HG03565 (cell line): ENCODE results near the gene CTBP2.
A peak's percentile ranks its signal among the peaks of the same experiment; 100 is the strongest.

Experiments
- ATAC-seq: cut with Tn5 transposase; IDR thresholded peaks from one replicate; pipeline ENCODE4 v1.9.1; 2021; ENCODE audit warnings: mild to moderate bottlenecking, moderate library complexity; ENCODE audit not compliant: unreplicated experiment

CTBP2 gene

DNA sequence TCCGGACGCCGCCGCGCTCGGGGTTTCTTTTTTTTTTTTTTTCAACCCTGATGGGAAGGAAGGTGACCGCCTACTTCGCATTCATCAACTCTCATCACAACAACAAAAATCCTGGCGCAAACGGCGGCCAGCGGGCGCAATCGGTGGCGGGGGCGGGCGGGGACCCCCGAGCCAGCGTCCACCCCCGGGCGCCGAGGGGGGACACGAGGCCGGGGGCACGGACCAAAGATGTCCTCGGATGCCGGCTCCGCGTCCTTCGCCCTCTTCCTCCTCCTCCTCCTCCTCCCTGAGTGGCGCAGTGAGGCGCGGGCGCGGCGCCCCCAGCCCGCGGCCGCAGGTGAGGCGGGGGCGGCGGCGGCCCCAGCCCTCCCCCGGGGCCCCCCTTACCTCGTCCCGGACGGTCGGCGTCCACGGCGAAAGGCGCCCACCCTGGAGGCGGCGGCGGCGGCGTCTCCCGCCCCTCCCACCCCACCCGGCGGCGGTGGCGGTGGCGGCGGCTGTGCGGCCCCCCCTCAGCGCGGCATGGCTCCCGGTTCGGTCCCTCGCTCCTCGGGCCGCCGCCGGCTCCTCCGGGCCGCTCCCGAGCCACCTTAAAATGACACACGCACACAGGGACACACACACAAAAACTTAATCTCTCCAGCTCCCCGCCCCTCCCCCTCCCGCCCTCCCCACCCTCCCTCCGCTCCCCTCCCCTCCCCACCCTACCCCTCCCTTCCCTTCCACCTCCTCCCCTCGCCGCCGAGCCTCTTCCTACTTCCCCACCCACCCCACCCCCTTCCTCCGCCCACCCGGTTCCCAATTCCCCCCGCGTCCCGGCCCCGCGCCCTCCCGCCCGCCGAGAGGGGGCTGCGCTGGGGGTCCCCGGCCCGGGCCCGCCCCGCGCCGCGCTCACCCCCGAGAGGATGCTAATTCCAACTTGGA is at the start of gene CTBP2:
TSS of gene CTBP2 (minus strand) at position 632 of the 924 bp plus-strand sequence.
- ATAC-seq, result no peak

DNA sequence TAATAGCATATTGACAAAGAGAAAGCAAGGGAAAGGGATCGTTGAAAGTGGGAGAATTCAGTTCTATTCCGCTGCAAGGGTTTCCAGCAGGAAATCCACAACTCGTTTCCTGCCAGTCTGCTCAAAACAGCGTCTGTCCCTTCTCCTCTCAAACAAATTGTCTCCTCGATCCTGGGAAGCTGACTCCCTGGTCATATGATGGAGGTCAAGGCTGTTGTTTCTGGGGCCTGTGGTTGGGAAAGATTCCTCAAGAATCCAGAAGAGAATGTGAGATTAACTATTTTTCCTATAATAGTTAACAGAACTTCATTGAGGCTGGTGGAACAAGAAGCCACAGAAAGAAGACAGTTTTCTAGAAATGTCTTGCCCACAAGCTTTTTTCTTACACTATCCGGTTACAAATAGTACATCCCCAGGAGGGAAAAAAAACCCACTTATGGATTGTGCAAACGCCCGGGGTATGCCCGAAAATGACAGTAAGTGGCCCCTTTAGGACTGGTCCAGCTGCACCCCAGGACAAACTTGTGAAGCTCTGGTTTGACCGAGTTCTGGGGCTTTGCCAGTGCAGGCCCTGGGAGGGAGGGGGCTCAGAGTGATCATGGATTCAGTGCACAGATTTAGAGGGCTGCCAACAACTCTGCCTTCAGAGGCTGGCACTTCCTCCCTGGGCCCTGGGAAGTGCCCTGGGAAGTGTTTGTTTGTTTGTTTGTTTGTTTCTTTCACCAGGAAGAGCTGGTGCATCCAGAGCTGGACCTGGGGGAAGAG is 49.4 kb upstream of the CTBP2 start:
- no peak for ATAC-seq

DNA sequence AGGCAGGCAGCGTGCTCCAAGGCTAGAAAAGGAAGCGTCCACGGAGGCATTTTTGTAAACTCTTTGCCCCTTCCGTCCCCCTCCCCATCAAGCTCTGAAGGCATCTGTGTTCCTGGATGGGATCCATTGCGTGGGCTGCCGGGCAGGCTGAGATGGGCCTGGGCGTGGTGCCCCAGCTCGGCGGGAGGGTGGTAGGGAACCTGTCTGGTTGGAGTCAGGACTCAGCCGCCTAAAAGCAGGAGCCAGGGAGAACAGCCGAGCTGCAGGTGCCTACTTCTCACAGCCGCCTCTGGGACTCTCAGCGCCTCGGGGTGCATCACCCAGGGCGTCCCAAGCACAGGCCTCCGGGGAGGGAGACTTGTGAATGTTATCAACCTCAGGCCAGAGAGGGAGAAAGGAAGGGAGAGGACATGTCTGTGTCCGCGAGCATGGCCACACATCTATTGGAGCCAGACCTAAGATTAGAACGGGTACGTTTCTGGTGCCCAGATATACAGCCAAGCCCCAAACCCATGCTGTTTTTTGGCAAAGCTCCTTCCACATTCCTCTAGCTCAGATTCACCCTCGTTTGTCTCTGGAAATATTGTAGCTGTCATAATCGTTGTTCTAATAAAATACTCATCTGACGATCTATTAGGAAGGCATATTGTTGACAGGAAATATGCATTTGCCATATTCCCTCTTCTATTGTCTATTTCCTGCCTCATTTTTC is 48.6 kb upstream of the CTBP2 start:
- no peak for ATAC-seq

DNA sequence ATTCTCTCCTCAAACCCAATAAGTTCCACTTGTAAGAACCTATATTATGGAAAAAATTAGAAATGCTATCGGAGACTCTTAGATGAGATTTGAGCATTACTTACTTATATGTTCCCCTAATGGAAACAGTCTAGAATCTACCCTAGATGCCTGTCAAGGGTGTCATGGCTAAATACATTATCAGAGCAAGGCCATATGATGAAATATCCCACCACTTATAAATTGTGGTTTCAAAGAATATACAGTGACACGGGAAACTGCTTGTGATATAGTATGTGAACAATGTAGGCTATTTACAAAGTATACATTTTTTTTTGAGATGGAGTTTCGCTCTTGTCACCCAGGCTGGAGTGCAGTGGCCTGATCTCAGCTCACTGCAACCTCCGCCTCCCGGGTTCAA is 46.3 kb upstream of the CTBP2 start:
- no peak for ATAC-seq

DNA sequence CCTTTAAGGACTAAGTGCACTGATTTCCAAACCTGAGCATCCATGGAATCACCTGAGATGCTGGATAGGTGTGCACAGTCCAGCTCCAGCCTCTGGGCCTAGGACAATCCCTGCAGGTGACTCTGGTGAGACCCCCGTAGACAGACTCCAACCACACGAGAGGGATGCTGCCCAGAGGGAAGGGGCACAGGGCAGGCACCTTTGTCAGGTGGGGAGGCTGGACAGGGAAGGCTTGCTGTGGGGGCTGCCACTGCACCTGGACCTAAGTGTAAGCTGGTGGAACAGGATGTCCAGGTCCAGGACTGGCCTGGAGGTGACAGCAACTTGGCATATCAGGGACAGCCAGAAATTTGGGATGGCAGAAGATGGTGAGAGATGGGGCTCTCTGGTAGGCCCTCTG is 45.1 kb upstream of the CTBP2 start:
- ATAC-seq, result no peak

DNA sequence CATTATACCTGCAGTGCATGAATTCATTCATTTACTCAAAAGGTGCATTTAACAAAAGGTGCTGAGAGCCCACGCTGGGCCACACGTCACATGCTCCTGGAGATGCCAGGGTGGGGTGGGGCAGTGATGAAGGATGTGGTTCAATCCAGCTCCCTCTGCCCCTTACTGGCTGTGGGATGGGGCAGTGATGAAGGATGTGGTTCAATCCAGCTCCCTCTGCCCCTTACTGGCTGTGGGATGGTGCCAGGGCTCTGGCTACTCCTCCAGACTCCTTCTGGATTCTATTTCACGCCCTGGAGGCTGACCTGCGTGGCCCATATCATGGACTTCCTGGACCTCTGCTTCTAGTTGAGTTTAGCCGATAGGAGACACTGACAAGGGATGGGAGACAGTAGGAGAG is 44.0 kb upstream of the CTBP2 start:
- ATAC-seq, result no peak

DNA sequence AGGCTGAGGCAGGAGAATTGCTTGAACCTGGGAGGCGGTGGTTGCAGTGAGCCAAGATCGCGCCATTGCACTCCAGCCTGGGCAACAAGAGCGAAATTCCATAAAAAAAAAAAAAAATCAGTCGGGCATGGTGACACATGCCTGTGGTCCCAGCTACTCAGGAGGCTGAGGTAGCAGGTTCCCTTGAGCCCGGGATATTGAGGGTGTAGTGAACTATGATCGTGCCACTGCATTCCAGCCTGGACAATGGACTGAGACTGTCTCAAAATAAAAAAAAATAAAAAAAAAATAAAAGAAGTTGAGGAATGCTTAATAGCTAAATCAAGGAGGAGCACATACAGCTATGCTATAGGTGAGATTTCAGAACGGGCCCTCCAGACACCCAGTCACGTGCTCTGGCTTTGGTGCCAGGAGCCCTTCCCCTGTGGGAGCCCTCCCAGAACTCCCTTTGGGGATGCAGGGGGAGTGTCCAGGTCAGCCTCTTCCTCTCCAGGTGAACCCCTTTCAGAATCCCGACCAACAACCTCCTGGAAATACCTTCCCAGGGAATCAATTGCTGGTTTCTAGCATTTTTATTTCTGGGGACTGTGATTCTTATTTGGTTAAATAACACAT is 42.9 kb upstream of the CTBP2 start:
- ATAC-seq, result no peak

DNA sequence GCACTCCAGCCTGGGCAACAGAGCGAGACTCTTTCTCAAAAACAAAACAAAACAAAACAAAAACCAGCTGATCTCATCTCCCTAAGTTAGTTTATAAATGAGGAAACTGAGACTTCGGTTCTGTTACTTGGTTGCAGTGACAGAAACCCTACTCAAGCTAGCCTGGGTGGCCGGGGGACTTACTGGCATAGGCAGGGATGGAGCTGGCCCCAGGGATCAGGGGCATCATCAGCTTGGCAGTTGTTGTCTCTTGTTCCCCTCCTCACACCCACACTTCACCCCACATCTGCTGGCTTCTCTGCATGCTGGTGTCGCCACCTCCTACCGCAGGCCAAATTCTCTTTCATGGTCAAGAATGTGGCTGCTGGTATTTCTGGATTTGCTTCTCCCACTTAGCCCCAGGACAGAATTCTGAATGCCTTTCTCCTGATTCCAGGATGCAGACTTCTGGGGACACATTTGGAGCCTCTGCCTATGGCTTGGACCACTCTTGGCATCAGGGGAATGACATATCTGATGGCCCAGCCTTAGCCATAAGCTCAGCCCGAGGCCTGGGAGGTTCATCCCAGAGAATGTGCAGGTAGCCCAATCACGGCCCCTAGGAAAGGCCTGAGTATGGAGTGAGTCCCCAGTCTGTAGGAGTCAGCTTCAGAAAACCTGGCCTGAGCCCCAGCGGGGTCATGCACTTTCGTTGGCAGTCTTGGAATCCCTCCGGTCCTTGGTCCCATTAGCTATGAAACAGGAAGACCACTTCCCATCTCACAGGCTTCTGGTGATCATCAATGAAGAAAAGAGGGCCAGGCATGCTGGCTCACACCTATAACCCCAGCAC is 41.6 kb upstream of the CTBP2 start:
- no peak for ATAC-seq

DNA sequence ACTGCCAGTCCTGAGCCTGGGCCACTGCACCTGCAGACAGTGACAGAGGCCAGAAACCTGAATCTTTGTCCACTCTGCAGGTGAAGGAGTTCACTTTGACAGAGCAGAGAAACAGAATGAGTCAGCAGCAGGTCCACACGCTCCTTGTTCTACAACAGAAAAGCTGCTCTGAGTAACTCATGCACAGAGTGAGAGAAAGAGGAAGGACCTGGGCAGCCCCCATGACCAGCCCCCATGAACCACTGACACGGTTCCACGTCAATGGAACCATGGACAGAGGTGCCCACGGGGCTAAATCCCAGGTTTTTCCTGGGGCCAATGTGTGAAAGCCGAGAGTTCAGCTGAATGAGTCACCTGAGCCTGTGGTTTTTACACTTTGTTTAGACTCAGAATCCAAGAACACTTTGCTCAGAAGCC is 40.8 kb upstream of the CTBP2 start:
- peak; percentile 98 for ATAC-seq

DNA sequence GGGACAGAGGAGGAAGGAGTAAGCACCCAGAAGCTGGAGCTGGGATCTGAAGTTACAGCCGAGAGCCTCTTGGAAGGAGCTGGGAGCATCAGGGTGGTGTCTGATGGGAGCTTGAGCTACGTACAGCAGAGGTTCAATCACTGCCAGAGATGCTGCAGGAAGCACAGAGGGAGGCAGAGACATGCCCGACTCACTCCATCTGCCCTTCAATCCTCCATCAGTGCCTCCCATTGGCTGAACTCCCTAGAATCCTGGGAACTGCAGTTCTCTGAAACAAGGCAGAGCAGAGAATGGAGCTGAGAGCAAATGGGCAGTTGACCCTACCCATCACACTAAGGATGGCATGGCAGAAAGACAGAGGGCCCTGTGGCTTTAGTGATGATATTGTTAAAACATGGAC is 40.0 kb upstream of the CTBP2 start:
- no peak for ATAC-seq

DNA sequence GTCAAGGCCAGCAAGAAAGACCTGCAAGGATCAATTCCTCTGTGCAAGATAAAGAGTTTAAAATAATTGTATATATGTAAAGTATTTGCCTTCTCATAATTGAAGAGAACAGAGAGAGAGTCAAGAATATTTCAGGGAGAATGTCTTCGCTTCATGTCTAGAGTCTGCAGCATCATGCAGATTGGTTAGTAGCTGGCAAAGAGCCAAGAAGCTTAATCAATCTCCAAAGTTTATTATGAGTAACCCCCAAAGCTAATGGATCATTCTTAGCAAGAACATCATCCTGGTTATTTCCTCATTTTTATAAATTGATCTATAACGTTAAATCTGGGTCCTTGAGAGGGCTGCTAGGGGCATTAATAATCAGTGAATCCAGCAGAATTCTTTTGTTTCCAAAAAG is 38.9 kb upstream of the CTBP2 start:
- ATAC-seq, result no peak

DNA sequence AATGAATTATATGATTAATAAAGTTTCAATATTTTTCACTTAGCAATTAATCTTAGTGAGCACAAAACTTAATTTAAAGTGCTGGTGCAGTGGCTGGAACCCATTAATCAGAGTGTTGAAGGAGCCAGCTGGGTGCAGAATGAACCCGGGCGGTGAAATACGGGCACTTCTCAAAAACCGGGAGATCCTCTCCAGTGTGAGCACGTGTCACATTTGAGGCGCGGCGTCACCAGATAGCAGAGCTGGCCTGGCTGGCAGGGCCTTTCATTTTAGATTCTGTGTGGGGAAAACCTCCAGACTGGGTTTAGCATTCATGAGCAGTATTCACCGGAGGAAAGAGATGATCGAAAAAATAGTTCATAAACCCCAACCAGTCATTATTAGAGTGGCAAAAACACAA is 34.5 kb upstream of the CTBP2 start:
- no peak for ATAC-seq

DNA sequence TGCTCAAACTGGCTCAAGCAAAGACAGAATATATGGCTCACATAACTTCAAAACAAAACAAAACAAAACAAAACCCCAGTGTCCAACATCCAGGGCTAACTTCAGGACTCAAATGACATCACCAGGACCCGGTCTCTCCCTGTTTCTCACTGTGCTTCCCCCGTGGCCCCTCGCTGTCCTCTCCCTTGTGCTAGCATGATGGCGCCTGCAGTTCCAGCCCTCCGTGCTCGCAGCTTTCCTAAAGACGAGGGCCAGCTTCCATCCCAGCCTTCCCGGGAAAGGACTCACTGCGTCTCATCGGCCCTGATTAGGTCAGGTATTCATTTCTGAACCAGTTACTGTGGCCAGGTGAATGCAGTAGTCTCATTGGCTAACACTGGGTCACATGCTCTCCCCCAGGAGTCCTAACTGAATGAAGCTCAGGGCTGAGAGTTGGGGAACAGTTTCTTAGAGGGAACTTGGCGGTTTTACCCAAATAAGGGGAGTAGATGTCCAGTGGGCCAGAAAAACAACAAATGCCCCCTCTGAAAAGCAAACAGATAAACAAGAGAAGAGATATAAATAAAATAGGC is 33.0 kb upstream of the CTBP2 start:
- no peak for ATAC-seq

DNA sequence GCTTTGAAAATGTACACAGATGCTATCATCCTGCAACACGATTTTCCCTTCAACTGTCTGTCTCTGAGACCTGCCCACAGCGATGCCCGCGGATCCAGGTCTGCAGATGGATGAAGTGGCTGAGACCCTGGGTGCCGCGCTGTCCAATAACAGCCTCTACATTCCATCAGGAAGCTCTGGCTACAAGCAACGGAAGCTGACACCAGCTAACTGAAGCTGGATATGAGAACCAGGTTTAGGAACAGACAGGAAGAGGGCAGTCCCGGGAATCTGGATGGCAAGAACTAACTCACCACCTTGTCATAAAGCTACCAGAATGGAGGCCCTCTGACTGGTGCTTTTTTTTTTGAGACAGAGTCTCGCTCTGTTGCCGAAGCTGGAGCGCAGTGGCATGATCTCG is 32.3 kb upstream of the CTBP2 start:
- ATAC-seq, result no peak

DNA sequence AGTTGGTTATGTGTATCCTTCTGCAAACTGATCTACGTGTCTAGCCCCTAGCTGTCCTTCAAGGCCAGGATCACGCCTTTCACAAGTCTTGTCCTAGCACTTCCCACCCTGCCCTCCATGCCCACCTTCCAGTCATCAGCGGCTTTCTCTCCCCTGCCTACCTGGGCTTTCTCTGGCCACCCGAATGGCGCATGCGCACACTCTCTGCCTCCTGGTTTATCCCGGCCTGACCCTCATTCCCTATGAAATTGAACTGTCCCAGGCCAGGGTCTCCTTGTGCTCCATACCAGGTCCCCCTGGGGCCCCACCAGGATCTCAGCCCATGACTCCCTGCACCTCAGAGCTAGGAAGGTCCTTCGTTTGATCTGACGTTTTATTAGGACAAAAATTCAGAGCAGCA is 31.6 kb upstream of the CTBP2 start:
- ATAC-seq, result no peak

DNA sequence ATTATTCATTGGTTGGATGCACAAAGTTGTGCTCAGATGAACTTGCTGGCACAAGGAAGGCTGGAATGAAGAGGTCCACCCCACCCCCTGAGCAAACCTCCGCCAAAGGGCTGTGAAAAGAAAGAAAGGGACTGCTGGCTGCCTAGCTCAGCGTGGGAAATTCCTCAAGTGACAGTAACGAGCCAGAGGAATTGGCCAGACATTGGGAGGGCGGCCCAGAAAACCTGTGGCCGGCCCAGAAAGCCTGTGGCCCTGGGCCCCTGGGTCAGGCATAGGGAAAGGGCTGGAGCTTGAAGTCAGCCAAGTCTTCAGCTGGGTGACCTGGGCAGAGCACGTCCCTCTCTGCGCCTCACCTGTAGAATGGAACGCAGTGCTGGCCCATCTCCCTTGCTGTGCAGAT is 30.6 kb upstream of the CTBP2 start:
- ATAC-seq, result no peak

DNA sequence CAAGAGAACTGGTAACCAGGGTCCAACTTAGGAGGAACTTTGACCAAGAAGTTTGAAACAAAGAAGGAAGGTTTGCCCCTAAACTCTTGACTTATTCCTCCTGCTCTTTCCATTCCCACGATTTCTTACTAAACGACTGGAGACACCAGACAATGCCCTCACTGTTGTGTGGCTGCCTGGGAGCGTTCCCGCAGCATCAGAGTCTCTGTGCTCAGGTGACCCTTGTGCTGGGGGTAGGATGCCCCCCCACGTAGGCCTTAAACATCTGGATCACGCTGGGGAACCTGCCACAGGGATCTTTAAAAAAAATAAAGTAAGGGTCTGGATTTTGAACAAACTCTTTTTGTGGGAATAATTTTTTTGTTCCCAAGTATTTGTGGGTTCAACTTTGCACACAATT is 30.1 kb upstream of the CTBP2 start:
- no peak for ATAC-seq

DNA sequence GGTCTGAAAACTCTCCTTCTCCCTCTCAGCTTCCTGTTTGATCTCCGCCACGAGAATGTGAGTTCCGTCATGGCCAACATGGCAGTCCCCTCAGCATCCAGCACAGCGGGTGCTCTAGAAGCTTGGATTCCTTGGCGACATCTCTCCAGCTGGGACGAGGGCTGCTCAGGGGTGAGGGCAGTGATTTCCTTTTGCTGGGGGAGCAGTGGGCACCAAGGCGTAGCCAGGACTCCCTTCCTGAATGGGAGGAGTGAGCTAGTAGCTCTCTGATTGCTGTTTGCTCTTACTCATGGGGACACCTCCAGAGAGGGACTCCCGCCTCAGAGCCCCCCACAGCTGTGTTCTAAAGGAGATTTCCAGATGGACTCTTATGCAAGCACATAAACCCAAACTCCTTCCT is 28.8 kb upstream of the CTBP2 start:
- no peak for ATAC-seq

DNA sequence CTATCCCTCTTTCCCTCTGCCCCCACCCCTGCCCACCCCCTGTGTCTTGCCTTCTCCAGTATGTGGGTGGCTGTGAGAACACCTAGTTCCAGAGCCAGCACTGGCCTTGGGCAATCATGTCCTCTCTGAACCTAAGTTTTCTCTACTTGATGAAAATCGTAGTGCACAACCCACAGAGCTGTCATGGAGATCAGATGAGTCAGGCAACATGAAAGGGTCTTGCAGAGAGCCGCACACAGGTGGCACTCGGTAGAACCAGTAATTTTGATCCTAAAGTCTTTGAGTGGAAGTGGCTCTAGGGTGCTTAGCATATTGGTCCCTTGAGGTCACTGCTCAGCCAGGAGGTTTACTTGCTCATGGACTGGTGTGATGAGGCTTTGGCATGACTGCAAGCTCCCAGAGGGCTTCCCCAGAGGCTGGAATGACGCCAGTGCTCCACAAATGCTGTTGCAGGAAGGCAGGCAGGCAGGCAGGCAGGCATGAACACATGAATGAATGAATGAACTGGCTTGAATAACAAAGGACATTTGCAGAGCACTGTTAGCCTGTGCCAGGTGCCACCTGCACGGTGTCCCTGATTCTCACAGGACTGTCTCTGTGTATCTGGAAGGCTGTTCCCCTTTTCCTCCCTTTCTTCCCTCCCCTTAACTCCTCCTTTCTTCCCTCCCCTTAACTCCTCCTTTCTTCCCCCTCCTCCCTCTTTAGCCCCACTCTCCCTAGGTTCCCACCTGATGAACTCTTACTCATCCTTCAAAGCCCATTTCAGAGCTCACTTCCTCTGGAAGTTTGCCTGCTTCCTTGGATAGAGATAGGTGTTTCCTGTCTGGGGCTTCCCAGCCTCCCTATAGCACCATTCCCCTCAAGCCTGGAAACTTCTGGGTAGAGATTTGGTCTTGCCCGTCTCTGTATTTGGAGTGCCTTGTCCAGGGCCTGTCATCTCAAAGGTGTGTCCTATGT is 27.2 kb upstream of the CTBP2 start:
- no peak for ATAC-seq
